Measurements from ENCODE around the gene OLFML2A. TPM values are rescaled to one million over a fixed set of nuclear protein-coding genes. Genes with fewer than 3 reads are reported as not detected.

OLFML2A gene
- total and polyA plus RNA-seq, 2 of the 4 experiments (the other 2 are of a cell fraction): 2.0 to 5.9 TPM

- H3K4me2 ChIP-seq (ENCODE audit: low read depth, low read length): no peak overlapping the region
- H4K5ac ChIP-seq (ENCODE audit: low read depth, low read length): peak overlapping the region; percentile 30; the same call in 1 of the 2 replicates
- no peak for ATAC-seq (ENCODE audit: low read depth)
- H3K36me3 ChIP-seq (ENCODE audit: control insufficient read depth, insufficient read depth, low read length): no peaks in the 10 kb centered on the region
- H3K4me1 ChIP-seq (ENCODE audit: control insufficient read depth, insufficient read depth, low read length): peaks cover 24% of the 10 kb centered on the region
- no peaks in the 10 kb centered on the region for H3K9me3 ChIP-seq (ENCODE audit: control insufficient read depth, insufficient read depth, low read length)
- H2BK15ac ChIP-seq (ENCODE audit: low read depth, low read length): peak overlapping the region; percentile 25; the same call in 2 of the 3 replicates
- no TSS peak for BruUV-seq (replicated peaks)
- no peak for TF ChIP-seq SMC3 (IDR thresholded peaks at IDR 0.05; ENCODE audit: low read depth, low read length)
- no peak for TF ChIP-seq NFE2L2 (IDR thresholded peaks at IDR 0.05; ENCODE audit: low read depth, low read length)
- TF ChIP-seq RAD21 (IDR thresholded peaks at IDR 0.05; ENCODE audit: low read length): no peak
- TF ChIP-seq RCOR1 (IDR thresholded peaks at IDR 0.05; ENCODE audit: insufficient replicate concordance, low read length): no peak
- no peak for TF ChIP-seq ELK1 (IDR thresholded peaks at IDR 0.05; ENCODE audit: borderline replicate concordance, low read depth, low read length)
- TF ChIP-seq BHLHE40 (IDR thresholded peaks at IDR 0.05; ENCODE audit: low read depth, low read length): no peak
- no peak for TF ChIP-seq MAZ (IDR thresholded peaks at IDR 0.05; ENCODE audit: borderline replicate concordance, low read depth, low read length)
- no peak for TF ChIP-seq MAFK (IDR thresholded peaks at IDR 0.05; ENCODE audit: low read depth, low read length)
- TF ChIP-seq CHD1 (IDR thresholded peaks at IDR 0.05; ENCODE audit: low read depth, low read length): no peak
- TF ChIP-seq RFX5 (IDR thresholded peaks at IDR 0.05; ENCODE audit: low read depth, low read length): no peak
- TF ChIP-seq POLR2A (IDR thresholded peaks at IDR 0.05; ENCODE audit: low read depth, low read length): no peak
- no peak for TF ChIP-seq FOS (IDR thresholded peaks at IDR 0.05; ENCODE audit: low read depth, low read length)
- TF ChIP-seq USF2 (IDR thresholded peaks at IDR 0.05; ENCODE audit: low read depth, low read length): no peak
- H3K4ac ChIP-seq (ENCODE audit: low read depth, low read length): peak overlapping the region; percentile 42
- peak overlapping the region; percentile 64 for H3K14ac ChIP-seq (replicated peaks; ENCODE audit: low read depth, low read length)
- no peak for DNase-seq
- H4K8ac ChIP-seq (ENCODE audit: low read depth in 2 of 2, low read length in 2 of 2): peak overlapping the region in 1 of 2 experiments; percentile 82; a peak in 2 of 4 replicates
- peak overlapping the region; percentile 52 for H2AFZ ChIP-seq (replicated peaks; ENCODE audit: low read length, poor library complexity)
- WGBS, 2 experiments (ENCODE audit: extremely low coverage in 2 of 2, insufficient read length in 1 of 2): 82% methylated on average over 4 of the region's 9 CpGs; no CpG with 5 or more reads in 1 of the 2 experiments
- dilution Hi-C loops (cut with HindIII; ENCODE audit: low sequenced_read_pairs, unreplicated experiment): no loop called here
- ChIA-PET CTCF (interaction anchor here (0.7 to 1.5 kb wide), 4 partner anchors 22 to 60 kb away, joined by 3 to 9 read pairs (median 5); partner anchors contain the start of genes OLFML2A and WDR38), POLR2A (ENCODE audit: unreplicated experiment) (no interaction called here)
- peak overlapping the region; percentile 33; the same call in 1 of the 2 replicates for H4K91ac ChIP-seq (ENCODE audit: insufficient read depth, low read depth, low read length)
- H3K18ac ChIP-seq (ENCODE audit: low read depth, low read length): peak overlapping the region; percentile 51
- in situ Hi-C loops (cut with MboI; ENCODE audit: low sequenced_read_pairs): no loop called here
- H4K20me1 ChIP-seq (ENCODE audit: insufficient read depth, low read length): no peaks in the 10 kb centered on the region; the same call in 1 of the 2 replicates
- H3K9me1 ChIP-seq (ENCODE audit: insufficient read depth, low read length): peaks cover 4% of the 10 kb centered on the region; the same call in 1 of the 2 replicates
- peak overlapping the region; percentile 17 for H2BK5ac ChIP-seq (ENCODE audit: low read depth, low read length, poor library complexity, severe bottlenecking)
- H3K56ac ChIP-seq (ENCODE audit: extremely low read depth, insufficient read depth, low read length): no peak overlapping the region
- intact Hi-C loops (cut with micrococcal nuclease): loop anchor here (1.0 kb wide), 1 partner anchor 53 kb away; no protein-coding TSS in a partner anchor
- peak overlapping the region; percentile 58; the same call in 1 of the 2 replicates for H2BK20ac ChIP-seq (ENCODE audit: low read depth, low read length)
- peak overlapping the region; percentile 17 for H2AK9ac ChIP-seq (replicated peaks; ENCODE audit: low read depth, low read length, poor library complexity)
- no peaks in the 10 kb centered on the region for H3K27me3 ChIP-seq (ENCODE audit: control insufficient read depth, insufficient read depth, low read length)
- no peaks in the 10 kb centered on the region for H3K79me1 ChIP-seq (ENCODE audit: low read depth in 1 of 2, low read length in 2 of 2)
- no peak overlapping the region for H3K23ac ChIP-seq (ENCODE audit: low read depth, low read length)
- H2AK5ac ChIP-seq (ENCODE audit: low read depth, low read length): peak overlapping the region; percentile 71
- no peak overlapping the region for H3K4me3 ChIP-seq (ENCODE audit: insufficient read depth, low read depth, low read length)
- H3K9ac ChIP-seq (ENCODE audit: low read depth, low read length): peak overlapping the region; percentile 27; the same call in 1 of the 2 replicates
- H2BK120ac ChIP-seq (ENCODE audit: low read depth, low read length): peak overlapping the region; percentile 61
- peak overlapping the region; percentile 61; the same call in 1 of the 2 replicates for H3K27ac ChIP-seq (ENCODE audit: insufficient read depth, low read length)
These were observed 54.9 kb downstream of the OLFML2A start for GRCh38 chr9:124831642-124832364.
